ENCODE measurements around the gene PDE1C. TPM values are rescaled to one million over a fixed set of nuclear protein-coding genes. Genes with fewer than 3 reads are reported as not detected.

The PDE1C gene
- total and polyA plus RNA-seq, 2 experiments from 2014 or later = 0.38 to 2.3 TPM

GRCh38 chr7:31970501-31970900 is 99.7 kb downstream of the PDE1C start:
- Histone ChIP-seq H3K9me3 (ENCODE audit: low read depth) (no peaks in the 10 kb centered on the region), H3K36me3 (no peaks in the 10 kb centered on the region), H3K27ac (no peak overlapping the region), H3K4me1 (ENCODE audit: low read depth) (no peaks in the 10 kb centered on the region), H3K4me3 (no peak overlapping the region), H3K27me3 (no peaks in the 10 kb centered on the region)
- TF ChIP-seq CTCF (IDR thresholded peaks at IDR 0.05; ENCODE audit: low read depth, low read length) = no peak
- DNase-seq (ENCODE audit: low read depth in 1 of 2, low spot score in 1 of 2) = no peak

- Histone ChIP-seq H3K9me3 (ENCODE audit: low read depth) (no peaks in the 10 kb centered on the region), H3K27ac (no peak overlapping the region), H3K4me1 (ENCODE audit: low read depth) (no peaks in the 10 kb centered on the region), H3K36me3 (no peaks in the 10 kb centered on the region), H3K4me3 (no peak overlapping the region), H3K27me3 (no peaks in the 10 kb centered on the region)
- no peak for DNase-seq (ENCODE audit: low read depth in 1 of 2, low spot score in 1 of 2)
- no peak for TF ChIP-seq CTCF (IDR thresholded peaks at IDR 0.05; ENCODE audit: low read depth, low read length)
Observed at GRCh38 chr7:31963569-31964175, 106.5 kb downstream of the PDE1C start.

GRCh38 chr7:31962246-31962645 is 108.0 kb downstream of the PDE1C start:
- Histone ChIP-seq H3K4me1 (ENCODE audit: low read depth) (no peaks in the 10 kb centered on the region), H3K27ac (no peak overlapping the region), H3K9me3 (ENCODE audit: low read depth) (no peaks in the 10 kb centered on the region), H3K27me3 (no peaks in the 10 kb centered on the region), H3K4me3 (no peak overlapping the region), H3K36me3 (no peaks in the 10 kb centered on the region)
- TF ChIP-seq CTCF (IDR thresholded peaks at IDR 0.05; ENCODE audit: low read depth, low read length) = no peak
- DNase-seq (ENCODE audit: low read depth in 1 of 2, low spot score in 1 of 2) = no peak

GRCh38 chr7:31958226-31958625 is 112.0 kb downstream of the PDE1C start:
- H3K36me3 ChIP-seq = no peaks in the 10 kb centered on the region
- TF ChIP-seq CTCF (IDR thresholded peaks at IDR 0.05; ENCODE audit: low read depth, low read length) = no peak
- no peaks in the 10 kb centered on the region for H3K27me3 ChIP-seq
- no peak overlapping the region for H3K27ac ChIP-seq
- peak in 1 of 2 donors; percentile 42 for DNase-seq (ENCODE audit: low read depth in 1 of 2, low spot score in 1 of 2)
- no peak overlapping the region for H3K4me3 ChIP-seq
- H3K9me3 ChIP-seq (ENCODE audit: low read depth) = no peaks in the 10 kb centered on the region
- H3K4me1 ChIP-seq (ENCODE audit: low read depth) = no peaks in the 10 kb centered on the region

- no peaks in the 10 kb centered on the region for H3K27me3 ChIP-seq
- no peak for TF ChIP-seq CTCF (IDR thresholded peaks at IDR 0.05; ENCODE audit: low read depth, low read length)
- no peak for DNase-seq (ENCODE audit: low read depth in 1 of 2, low spot score in 1 of 2)
- H3K27ac ChIP-seq = no peak overlapping the region
- H3K36me3 ChIP-seq = no peaks in the 10 kb centered on the region
- no peaks in the 10 kb centered on the region for H3K9me3 ChIP-seq (ENCODE audit: low read depth)
- no peak overlapping the region for H3K4me3 ChIP-seq
- no peaks in the 10 kb centered on the region for H3K4me1 ChIP-seq (ENCODE audit: low read depth)
Observed at GRCh38 chr7:31957756-31958155, 112.5 kb downstream of the PDE1C start.

Data from cardiac muscle cell (in vitro differentiated cells and primary cell).